H1 (cell line): ENCODE results near the gene ARHGAP26.

Experiments used
- BACH1 ChIP-seq: IDR thresholded peaks from 2 replicates; pipeline ENCODE4 v1.6.1; 2012; ENCODE audit warnings: low read length, improper control_type of control experiment
- CREB1 ChIP-seq: IDR thresholded peaks from 2 replicates; pipeline ENCODE4 v1.6.1; 2012; ENCODE audit warnings: inconsistent platforms
- CTCF ChIP-seq, 3 experiments: IDR thresholded peaks; 1 replicate in 2 of 3; 2 replicates in 1 of 3; pipeline versions ENCODE4 v1.5.1 to v1.6.1; 2011; ENCODE audit warnings: low read length in 3 of 3, mild to moderate bottlenecking in 3 of 3, inconsistent platforms in 2 of 3, low read depth in 1 of 3, moderate library complexity in 1 of 3; ENCODE audit not compliant: insufficient read depth in 1 of 3; ENCODE audit errors: control extremely low read depth in 1 of 3
- E2F6 ChIP-seq: IDR thresholded peaks from 2 replicates; pipeline ENCODE4 v1.6.1; 2012; ENCODE audit warnings: inconsistent platforms
- EP300 ChIP-seq, 2 experiments: IDR thresholded peaks; 1 replicate in 1 of 2; 2 replicates in 1 of 2; pipeline ENCODE4 v1.6.1; 2011 to 2012; ENCODE audit warnings: low read depth in 2 of 2, low read length in 2 of 2, mild to moderate bottlenecking in 2 of 2, borderline replicate concordance in 1 of 2, inconsistent platforms in 1 of 2, moderate library complexity in 1 of 2
- EZH2 ChIP-seq: fragments of 200-600 bp; sonication (generic); IDR thresholded peaks from 2 replicates; pipeline ENCODE4 v1.7.1; 2012; ENCODE audit warnings: low read depth, mild to moderate bottlenecking, moderate library complexity, low read length, inconsistent platforms; ENCODE audit not compliant: severe bottlenecking
- KDM5A ChIP-seq: fragments of 200-600 bp; IDR thresholded peaks from 2 replicates; pipeline ENCODE4 v1.7.1; 2012; ENCODE audit warnings: mild to moderate bottlenecking, low read length, inconsistent platforms, mixed read lengths
- POLR2AphosphoS5 ChIP-seq: IDR thresholded peaks from 2 replicates; pipeline ENCODE4 v1.6.1; 2011; ENCODE audit warnings: low read depth, low read length
- RBBP5 ChIP-seq: IDR thresholded peaks from 2 replicates; pipeline ENCODE4 v1.7.1; 2012; ENCODE audit warnings: low read depth, mild to moderate bottlenecking, inconsistent platforms, low read length, moderate library complexity, borderline replicate concordance
- SP1 ChIP-seq: IDR thresholded peaks from 2 replicates; pipeline ENCODE4 v1.6.1; 2011; ENCODE audit warnings: low read depth, low read length
- TAF7 ChIP-seq: optimal IDR thresholded peaks from 2 replicates; pipeline ENCODE3; 2011; ENCODE audit warnings: low read depth, mild to moderate bottlenecking, inconsistent platforms, low read length, moderate library complexity, borderline replicate concordance

- TF ChIP-seq CTCF (IDR thresholded peaks at IDR 0.05; ENCODE audit: control extremely low read depth in 1 of 3, insufficient read depth in 1 of 3, low read depth in 1 of 3, low read length in 3 of 3) (no peak), EZH2 (no peak), EP300 (IDR thresholded peaks at IDR 0.05; ENCODE audit: borderline replicate concordance in 1 of 2, low read depth in 2 of 2, low read length in 2 of 2) (no peak), KDM5A (no peak), RBBP5 (no peak), POLR2AphosphoS5 (no peak), CREB1 (no peak), BACH1 (no peak), TAF7 (no peak), SP1 (no peak), E2F6 (no peak)
Measured at GRCh38 chr5:143161885-143162540, 391.8 kb downstream of the ARHGAP26 start.
